Myocyte (in vitro differentiated cells): ENCODE measurements around the gene DENND4A. TPM values are rescaled to one million over a fixed set of nuclear protein-coding genes. Genes with fewer than 3 reads are reported as not detected.
A peak's percentile ranks its signal among the peaks of the same experiment; 100 is the strongest.

ENCODE experiments used
- DNase-seq: peaks from one replicate; pipeline ENCODE4 v3.0.0-alpha.2; 2012; ENCODE audit warnings: low read depth
- polyA plus RNA-seq: library from polyadenylated mRNA; unstranded; fragments of >200 nt; gene quantifications from one replicate; pipeline ENCODE4 v1.2.1, GENCODE V29; 2012; ENCODE audit warnings: missing spikeins
- total RNA-seq: library from RNA; depleted of rRNA; stranded (reverse); fragments of >200 nt; gene quantifications from 2 replicates; pipeline ENCODE4 v1.2.3, GENCODE V29; 2014

Gene DENND4A
- 11.0 and 26.0 TPM in 2 replicates for total RNA-seq
- polyA plus RNA-seq, result 4.6 TPM

- peak; percentile 99 for DNase-seq
These were observed at the start of gene DENND4A for GRCh38 chr15:65792138-65792987. Gene DENND4A, minus strand, starts transcription at chr15:65792293. Its CDS starts 35,843 bp downstream, at chr15:65756450.

DNA sequence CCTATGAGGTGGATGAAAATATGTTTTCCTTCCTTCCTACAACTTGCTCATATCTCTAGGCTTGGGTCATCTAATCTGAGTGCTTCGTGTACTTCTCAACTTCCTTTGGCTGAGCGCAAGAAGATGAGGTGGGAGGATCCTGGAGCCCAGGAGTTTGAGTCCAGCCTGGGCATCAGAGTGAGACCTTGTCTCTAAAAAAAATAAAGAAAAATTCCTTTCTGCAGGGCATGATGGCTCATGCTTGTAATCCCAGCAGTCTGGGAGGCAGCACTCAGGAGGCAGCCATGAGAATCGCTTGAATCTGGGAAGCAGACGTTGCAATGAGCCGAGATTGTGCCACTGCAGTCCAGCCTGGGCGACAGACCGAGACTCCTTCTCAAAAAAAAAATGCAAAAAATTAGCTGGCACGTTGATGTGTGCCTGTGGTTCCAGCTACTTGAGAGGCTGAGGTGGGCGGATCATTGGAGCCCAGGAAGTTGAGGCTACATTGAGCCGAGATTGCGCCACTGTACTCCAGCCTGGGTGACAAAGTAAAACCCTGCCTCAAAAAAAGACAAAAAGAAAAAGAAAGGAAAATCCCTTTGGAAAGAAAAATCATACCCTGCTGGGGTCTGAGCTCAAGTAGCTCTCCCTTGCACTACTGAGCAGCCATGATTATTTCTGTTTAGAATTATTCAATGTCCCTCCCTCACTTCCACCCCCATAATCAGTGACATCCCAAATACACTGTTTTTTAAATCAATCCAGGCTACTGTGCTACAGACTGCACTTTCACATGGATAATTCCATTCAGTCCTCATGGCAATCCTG lies 49.2 kb upstream of the DENND4A start:
- DNase-seq, result no peak

DNA sequence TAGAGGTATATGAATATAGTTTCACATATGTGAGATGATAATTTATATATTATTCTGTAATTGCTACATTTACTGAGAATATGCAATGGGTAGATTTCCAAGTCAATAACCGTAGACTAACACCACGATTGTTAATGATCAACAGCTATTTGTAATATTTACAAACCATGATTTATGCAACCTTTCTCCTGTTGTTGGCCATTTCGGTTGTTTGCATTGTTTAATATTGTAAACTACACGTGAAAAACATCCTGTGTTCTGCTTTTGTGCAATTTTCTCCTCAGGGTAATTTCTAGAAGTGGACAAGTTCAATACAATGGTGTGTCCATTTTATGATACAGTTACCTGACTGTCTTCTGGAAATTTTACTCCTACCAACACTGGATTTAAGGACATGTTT lies 47.9 kb upstream of the DENND4A start:
- no peak for DNase-seq

- DNase-seq, result no peak
These were observed 47.3 kb upstream of the DENND4A start for GRCh38 chr15:65839354-65839901.

DNA sequence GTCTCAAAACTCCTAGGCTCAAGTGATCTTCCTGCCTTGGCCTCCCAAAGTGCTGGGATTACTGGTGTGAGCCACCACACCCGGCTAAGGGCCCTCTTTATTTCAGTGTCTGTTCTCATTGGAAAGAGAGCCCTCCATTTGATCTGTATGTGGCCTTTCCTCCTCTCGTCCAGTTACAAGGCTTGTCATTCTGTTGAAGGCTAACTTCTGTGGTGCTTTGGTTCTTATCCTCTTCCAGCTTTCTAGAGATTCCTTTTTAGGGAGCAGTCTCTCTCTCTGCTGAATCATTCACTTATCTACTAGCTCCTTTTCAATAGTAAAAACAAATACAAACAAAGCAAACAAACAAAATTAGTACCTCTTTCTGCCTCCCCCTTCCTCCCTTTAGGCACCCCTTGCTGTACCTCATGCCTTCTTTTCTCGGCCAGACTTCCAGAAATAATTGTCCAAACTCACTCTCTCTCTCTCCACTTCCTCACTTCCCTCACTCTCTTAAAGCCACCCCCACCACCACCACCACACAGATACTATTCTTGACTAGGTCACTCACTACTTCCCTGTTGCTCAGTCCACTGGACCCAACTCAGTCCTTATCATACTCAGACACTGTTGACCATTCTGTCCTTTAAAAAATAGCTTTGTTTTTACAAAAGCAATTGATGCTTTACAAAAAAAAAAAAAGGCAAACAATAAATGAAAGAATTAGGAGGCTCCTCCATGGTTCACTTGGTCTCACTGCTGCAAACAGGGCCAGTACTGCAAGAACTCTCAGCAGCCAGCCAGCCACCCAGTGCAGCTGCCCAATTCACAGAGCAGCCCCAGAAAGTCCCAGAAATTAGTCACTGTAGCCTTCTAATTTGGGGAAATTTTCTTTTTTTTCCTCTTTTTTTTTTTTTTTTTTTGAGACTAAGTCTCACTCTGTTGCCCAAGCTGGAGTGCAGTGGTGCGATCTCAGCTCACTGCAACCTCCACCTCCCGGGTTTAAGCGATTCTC lies 45.5 kb upstream of the DENND4A start:
- no peak for DNase-seq

DNA sequence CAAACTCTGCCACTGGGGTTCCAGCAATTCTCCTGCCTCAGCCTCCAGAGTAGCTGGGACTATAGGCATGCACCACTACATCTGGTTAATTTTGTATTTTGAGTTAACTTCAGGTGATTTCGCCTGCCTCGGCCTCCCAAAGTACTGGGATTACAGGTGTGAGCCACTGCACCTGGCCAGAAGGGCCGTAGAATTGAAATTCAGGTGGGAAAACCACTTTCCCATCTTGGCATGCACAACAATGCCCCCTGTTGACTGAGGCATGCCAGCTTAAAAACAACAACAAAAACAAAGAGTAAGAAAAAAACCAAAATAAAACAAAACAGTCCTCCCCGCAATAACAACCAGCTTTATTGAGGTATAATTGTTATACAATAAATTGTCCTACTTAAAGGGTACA lies 44.6 kb upstream of the DENND4A start:
- no peak for DNase-seq

GRCh38 chr15:65835447-65835846 lies 43.4 kb upstream of the DENND4A start:
- DNase-seq, result no peak

DNA sequence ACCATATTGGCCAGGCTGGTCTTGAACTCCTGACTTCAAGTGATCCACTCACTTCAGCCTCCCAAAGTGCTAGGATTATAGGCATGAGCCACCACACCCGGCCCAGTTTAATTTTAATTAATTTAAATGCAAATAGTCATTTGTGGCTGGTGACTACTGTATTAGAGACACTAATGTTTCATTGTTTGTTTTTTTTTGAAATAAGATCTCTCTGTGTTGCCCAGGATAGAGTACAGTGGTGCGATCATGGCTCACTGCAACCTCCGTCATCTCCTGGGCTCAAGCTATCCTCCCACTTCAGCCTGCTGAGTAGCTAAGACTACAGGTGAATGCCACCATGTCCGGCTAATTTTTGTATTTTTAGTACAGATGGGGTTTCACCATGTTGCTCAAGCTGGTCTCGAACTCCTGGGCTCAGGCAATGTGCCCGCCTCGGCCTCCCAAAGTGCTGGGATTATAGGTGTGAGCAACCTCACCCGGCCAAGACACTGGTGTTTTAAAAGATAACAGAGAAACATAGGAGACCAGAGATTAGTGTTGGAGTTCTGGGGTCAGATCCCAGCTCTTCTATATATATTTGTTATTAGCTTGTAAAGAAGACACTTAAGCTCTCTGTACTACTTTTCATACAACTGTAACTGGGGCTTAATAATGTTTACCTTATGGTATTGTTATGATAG lies 42.6 kb upstream of the DENND4A start:
- no peak for DNase-seq

- DNase-seq, result peak; percentile 40
These were observed 41.6 kb upstream of the DENND4A start for GRCh38 chr15:65833501-65834205.

GRCh38 chr15:65832549-65833364 lies 40.7 kb upstream of the DENND4A start:
- peak; percentile 97 for DNase-seq

- no peak for DNase-seq
These were observed 37.2 kb upstream of the DENND4A start for GRCh38 chr15:65829130-65829764.

GRCh38 chr15:65828585-65828984 lies 36.5 kb upstream of the DENND4A start:
- DNase-seq, result no peak

DNA sequence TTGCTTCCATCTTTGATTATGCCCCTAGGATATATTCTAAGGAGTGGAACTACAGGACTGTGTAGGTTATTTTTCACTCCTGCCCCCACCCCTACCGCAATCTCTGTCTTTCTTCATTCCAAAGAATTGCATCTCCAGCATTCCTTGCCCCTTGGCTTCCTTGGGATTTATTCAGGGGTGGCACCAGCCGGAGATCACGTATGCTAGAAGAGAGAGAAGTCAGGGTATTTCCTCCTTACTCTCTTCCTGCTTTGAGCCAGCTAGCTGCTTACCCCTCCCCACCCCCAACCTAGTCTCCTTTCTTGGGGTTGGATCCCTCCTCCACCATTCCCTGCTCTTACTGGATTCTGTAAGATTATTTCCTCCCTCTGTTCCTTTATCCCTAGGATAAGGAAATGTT lies 35.0 kb upstream of the DENND4A start:
- DNase-seq, result no peak

GRCh38 chr15:65824941-65825544 lies 33.0 kb upstream of the DENND4A start:
- DNase-seq, result no peak

DNA sequence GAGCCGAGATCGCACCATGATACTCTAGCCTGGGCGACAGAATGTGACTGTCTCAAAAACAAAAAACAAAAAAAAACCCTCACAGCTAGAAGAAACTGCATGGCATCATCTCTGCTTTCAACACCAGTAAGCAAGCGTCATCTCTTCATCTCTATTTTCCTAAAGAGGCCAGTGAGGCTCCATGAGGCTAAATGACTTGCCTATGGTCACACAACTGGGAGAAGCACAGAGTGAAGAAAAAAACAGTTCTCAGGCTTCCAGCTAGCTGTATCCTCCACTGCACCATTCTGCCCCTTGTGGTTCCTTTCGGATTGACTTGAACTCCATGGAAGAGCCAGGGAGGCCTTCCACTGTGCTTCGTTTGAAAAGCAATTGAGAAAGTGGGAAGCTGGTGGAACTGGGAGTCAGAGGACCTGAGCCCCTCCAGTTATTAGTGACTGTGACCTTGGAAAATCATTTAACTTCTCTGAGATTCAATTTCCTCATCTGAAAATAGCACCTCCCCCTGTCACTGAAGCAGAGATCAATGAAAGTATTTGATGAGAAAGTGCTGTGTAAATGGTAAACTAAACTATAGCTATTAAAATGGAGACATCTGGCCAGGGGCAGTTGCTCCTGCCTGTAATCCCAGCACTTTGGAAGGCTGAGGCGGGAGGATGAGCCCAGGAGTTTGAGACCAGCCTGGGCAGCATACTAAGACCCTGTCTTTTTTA lies 32.1 kb upstream of the DENND4A start:
- peak; percentile 66 for DNase-seq

DNA sequence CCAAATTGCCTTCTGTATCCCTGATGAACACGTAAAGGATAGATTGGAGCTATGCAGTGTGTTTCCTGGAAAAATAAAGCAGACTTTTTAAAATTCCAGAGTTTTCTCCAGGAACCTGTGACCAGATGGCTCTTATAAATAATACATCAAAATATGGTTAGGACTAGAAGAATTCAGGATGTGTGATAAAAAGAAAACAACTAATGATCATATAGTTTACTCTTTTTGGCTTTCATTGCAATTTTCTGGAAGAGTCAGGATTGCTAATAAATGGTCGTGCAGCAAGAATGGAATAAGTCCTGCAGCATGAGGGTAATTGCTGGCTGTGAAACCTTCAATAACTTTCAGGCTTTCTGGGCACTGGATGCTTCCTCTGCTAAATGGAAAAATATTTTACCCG lies 30.2 kb upstream of the DENND4A start:
- DNase-seq, result no peak

GRCh38 chr15:65821070-65821469 lies 29.0 kb upstream of the DENND4A start:
- DNase-seq, result no peak
